ENCODE results near the gene CMAS. TPM values are rescaled to one million over a fixed set of nuclear protein-coding genes. Genes with fewer than 3 reads are reported as not detected.

Gene CMAS
- total RNA-seq, 1 experiment from 2014 or later: 69.0 TPM

DNA sequence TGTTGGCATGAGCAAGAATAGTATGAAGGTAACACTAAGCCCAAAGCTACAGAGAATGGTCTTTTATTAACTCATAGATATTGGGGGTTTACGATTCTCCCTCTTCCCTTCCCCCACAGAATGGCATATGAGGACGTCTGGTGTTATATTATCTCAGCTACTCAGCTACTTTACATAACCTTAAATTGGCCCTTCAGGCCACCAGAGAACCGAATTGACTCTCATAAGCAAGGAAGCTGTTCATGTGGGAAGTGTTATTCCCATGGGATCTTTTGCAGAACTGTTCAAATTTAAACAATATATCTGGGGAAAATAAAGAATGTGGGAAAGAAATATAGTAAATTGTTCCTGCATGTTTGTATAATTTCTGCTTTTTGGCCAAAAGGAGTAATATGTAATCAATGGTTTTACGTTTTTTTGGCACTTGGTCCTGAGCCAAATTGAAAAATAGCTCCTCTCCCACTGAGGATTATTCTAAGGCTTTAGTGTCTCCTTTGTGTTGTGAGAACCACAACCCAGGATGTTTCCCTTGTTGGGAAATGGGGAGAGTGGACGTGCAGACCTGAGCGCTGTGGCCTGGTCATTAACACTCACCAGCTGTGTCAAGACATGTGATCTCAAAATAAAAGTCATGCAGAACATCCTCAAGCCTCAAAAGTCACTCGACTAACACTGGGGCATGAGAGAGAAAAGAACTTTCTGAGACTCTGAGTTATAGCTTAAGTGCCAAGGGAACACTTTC lies 31.8 kb upstream of the CMAS start:
- ATAC-seq: no peak
- CTCF ChIA-PET: interaction anchor here (1.2 kb wide), 1 partner anchor 316 kb away, joined by 5 read pairs; no protein-coding TSS in a partner anchor
- Mint-ChIP-seq H3K27me3 (ENCODE audit: low read depth) (peaks cover under 1% of the 10 kb centered on the region; the same call in 1 of the 2 replicates), H3K4me1 (peaks cover 6% of the 10 kb centered on the region; the same call in 1 of the 2 replicates), H3K36me3 (peaks cover 3% of the 10 kb centered on the region; the same call in 1 of the 2 replicates), H3K27ac (no peak overlapping the region), H3K9me3 (peaks cover 19% of the 10 kb centered on the region), H3K4me3 (no peak overlapping the region)
- POLR2A ChIA-PET: no interaction called here
- DNase-seq (ENCODE audit: low spot score): no peak
- TF ChIP-seq SP1 (CRISPR knock-in tag; conservative IDR thresholded peaks at IDR 0.05) (no peak), ETV6 (CRISPR knock-in tag; IDR thresholded peaks at IDR 0.05) (no peak), SMAD3 (CRISPR knock-in tag; IDR thresholded peaks at IDR 0.05; ENCODE audit: borderline replicate concordance) (no peak)

DNA sequence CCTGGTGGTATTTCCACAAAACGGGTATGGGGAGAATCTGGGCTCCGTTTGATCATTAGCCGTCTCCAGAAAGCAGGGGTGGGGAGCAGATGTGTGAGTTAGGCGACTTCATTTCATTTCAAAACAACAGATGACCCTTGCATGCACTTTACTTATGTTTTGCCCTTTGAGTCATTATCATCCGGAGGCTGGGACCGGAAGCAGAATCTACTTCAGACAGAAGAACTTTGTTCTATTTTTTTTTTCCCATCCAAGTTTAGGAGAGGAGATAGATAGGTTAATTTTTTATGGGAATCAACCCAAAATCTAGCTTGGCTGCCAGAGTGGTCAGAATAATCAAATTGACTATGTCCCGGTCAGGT lies 31.3 kb upstream of the CMAS start:
- DNase-seq (ENCODE audit: low spot score) (no peak), ATAC-seq (no peak)
- ChIA-PET POLR2A (no interaction called here), CTCF (interaction anchor here (1.2 kb wide), 1 partner anchor 317 kb away, joined by 5 read pairs; no protein-coding TSS in a partner anchor)
- Mint-ChIP-seq H3K4me3 (no peak overlapping the region), H3K27ac (no peak overlapping the region), H3K27me3 (ENCODE audit: low read depth) (no peaks in the 10 kb centered on the region), H3K36me3 (peaks cover 3% of the 10 kb centered on the region; the same call in 1 of the 2 replicates), H3K9me3 (peaks cover 13% of the 10 kb centered on the region), H3K4me1 (peaks cover 6% of the 10 kb centered on the region; the same call in 1 of the 2 replicates)
- TF ChIP-seq, protein P1, sequence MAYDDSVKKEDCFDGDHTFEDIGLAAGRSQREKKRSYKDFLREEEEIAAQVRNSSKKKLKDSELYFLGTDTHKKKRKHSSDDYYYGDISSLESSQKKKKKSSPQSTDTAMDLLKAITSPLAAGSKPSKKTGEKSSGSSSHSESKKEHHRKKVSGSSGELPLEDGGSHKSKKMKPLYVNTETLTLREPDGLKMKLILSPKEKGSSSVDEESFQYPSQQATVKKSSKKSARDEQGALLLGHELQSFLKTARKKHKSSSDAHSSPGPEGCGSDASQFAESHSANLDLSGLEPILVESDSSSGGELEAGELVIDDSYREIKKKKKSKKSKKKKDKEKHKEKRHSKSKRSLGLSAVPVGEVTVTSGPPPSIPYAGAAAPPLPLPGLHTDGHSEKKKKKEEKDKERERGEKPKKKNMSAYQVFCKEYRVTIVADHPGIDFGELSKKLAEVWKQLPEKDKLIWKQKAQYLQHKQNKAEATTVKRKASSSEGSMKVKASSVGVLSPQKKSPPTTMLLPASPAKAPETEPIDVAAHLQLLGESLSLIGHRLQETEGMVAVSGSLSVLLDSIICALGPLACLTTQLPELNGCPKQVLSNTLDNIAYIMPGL (CRISPR knock-in tag; IDR thresholded peaks at IDR 0.05): no peak
- no peak for TF ChIP-seq ZNF396 (CRISPR knock-in tag; IDR thresholded peaks at IDR 0.05; ENCODE audit: borderline replicate concordance)
- no peak for TF ChIP-seq NR3C1 (CRISPR knock-in tag; conservative IDR thresholded peaks at IDR 0.05; ENCODE audit: low read depth)
- TF ChIP-seq EMX1 (CRISPR knock-in tag; IDR thresholded peaks at IDR 0.05): no peak
- no peak for TF ChIP-seq MXD4 (CRISPR knock-in tag; IDR thresholded peaks at IDR 0.05; ENCODE audit: borderline replicate concordance)
- TF ChIP-seq, protein P2, sequence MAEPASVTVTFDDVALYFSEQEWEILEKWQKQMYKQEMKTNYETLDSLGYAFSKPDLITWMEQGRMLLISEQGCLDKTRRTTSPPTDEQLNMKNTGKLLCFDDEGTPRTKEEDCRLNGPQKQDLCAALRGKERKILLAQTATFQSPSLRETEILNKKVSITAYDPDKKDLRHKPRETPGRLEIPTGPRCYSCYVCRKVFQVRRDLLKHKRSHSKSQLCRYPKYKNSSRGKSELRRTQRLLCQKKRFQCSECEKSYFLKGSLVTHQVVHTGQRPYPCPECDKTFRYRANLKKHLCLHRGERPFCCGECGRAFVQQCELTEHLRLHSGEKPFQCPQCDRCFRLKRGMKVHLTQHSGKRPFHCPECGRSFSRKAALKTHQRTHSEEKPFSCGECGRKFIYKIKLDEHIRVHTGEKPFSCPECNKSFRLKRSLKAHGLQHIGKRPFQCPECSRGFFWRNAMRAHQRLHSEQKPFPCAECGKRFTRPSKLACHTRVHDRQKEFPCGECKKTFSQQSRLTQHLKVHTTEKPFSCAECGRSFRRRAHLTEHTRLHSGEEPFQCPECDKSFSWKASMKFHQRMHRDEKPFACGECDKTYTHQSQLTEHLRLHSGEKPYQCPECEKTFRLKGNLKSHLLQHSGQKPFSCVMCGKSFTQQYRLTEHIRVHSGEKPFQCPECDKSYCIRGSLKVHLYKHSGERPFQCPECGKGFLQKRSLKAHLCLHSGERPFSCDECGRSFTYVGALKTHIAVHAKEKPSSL (CRISPR knock-in tag; conservative IDR thresholded peaks at IDR 0.05): no peak
- TF ChIP-seq, protein P3, sequence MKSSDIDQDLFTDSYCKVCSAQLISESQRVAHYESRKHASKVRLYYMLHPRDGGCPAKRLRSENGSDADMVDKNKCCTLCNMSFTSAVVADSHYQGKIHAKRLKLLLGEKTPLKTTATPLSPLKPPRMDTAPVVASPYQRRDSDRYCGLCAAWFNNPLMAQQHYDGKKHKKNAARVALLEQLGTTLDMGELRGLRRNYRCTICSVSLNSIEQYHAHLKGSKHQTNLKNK (CRISPR knock-in tag; IDR thresholded peaks at IDR 0.05): no peak
- TF ChIP-seq, protein P4, sequence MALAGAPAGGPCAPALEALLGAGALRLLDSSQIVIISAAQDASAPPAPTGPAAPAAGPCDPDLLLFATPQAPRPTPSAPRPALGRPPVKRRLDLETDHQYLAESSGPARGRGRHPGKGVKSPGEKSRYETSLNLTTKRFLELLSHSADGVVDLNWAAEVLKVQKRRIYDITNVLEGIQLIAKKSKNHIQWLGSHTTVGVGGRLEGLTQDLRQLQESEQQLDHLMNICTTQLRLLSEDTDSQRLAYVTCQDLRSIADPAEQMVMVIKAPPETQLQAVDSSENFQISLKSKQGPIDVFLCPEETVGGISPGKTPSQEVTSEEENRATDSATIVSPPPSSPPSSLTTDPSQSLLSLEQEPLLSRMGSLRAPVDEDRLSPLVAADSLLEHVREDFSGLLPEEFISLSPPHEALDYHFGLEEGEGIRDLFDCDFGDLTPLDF (CRISPR knock-in tag; IDR thresholded peaks at IDR 0.05): no peak
- TF ChIP-seq, protein P5, sequence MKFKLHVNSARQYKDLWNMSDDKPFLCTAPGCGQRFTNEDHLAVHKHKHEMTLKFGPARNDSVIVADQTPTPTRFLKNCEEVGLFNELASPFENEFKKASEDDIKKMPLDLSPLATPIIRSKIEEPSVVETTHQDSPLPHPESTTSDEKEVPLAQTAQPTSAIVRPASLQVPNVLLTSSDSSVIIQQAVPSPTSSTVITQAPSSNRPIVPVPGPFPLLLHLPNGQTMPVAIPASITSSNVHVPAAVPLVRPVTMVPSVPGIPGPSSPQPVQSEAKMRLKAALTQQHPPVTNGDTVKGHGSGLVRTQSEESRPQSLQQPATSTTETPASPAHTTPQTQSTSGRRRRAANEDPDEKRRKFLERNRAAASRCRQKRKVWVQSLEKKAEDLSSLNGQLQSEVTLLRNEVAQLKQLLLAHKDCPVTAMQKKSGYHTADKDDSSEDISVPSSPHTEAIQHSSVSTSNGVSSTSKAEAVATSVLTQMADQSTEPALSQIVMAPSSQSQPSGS (CRISPR knock-in tag; IDR thresholded peaks at IDR 0.05; ENCODE audit: borderline replicate concordance, low read depth): no peak

DNA sequence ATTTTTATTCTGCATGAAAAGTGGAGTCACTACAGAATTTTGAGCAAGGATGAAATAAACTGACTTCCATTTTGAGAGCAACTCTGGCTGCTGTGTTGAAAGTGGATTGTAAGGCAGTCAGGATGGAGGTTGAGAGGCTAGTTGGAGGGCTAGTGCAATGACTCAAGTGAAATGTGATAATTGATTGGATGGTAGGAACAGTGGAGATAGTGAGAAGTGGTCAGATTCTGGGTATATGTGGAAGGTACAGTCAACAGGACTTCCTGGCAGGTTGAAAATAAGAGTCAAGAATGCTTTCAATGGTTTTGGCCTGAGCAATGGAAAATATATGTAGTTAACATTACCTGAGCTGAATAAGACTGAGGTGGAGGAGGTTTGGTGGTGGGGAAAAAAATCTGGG lies 29.0 kb upstream of the CMAS start:
- ChIA-PET CTCF (interaction anchor here (1.4 kb wide), 1 partner anchor 318 kb away, joined by 3 read pairs; no protein-coding TSS in a partner anchor), POLR2A (no interaction called here)
- ATAC-seq (no peak), DNase-seq (ENCODE audit: low spot score) (no peak)
- H3K4me1 Mint-ChIP-seq: peaks cover 6% of the 10 kb centered on the region; the same call in 1 of the 2 replicates
- no peaks in the 10 kb centered on the region for H3K27me3 Mint-ChIP-seq (ENCODE audit: low read depth)
- H3K9me3 Mint-ChIP-seq: no peaks in the 10 kb centered on the region
- no peak overlapping the region for H3K4me3 Mint-ChIP-seq
- no peaks in the 10 kb centered on the region for H3K36me3 Mint-ChIP-seq
- no peak overlapping the region for H3K27ac Mint-ChIP-seq
- TF ChIP-seq, protein P6, sequence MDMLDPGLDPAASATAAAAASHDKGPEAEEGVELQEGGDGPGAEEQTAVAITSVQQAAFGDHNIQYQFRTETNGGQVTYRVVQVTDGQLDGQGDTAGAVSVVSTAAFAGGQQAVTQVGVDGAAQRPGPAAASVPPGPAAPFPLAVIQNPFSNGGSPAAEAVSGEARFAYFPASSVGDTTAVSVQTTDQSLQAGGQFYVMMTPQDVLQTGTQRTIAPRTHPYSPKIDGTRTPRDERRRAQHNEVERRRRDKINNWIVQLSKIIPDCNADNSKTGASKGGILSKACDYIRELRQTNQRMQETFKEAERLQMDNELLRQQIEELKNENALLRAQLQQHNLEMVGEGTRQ (CRISPR knock-in tag; IDR thresholded peaks at IDR 0.05): no peak
- TF ChIP-seq, protein P7, sequence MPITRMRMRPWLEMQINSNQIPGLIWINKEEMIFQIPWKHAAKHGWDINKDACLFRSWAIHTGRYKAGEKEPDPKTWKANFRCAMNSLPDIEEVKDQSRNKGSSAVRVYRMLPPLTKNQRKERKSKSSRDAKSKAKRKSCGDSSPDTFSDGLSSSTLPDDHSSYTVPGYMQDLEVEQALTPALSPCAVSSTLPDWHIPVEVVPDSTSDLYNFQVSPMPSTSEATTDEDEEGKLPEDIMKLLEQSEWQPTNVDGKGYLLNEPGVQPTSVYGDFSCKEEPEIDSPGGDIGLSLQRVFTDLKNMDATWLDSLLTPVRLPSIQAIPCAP (CRISPR knock-in tag; IDR thresholded peaks at IDR 0.05): no peak
- TF ChIP-seq, protein P8, sequence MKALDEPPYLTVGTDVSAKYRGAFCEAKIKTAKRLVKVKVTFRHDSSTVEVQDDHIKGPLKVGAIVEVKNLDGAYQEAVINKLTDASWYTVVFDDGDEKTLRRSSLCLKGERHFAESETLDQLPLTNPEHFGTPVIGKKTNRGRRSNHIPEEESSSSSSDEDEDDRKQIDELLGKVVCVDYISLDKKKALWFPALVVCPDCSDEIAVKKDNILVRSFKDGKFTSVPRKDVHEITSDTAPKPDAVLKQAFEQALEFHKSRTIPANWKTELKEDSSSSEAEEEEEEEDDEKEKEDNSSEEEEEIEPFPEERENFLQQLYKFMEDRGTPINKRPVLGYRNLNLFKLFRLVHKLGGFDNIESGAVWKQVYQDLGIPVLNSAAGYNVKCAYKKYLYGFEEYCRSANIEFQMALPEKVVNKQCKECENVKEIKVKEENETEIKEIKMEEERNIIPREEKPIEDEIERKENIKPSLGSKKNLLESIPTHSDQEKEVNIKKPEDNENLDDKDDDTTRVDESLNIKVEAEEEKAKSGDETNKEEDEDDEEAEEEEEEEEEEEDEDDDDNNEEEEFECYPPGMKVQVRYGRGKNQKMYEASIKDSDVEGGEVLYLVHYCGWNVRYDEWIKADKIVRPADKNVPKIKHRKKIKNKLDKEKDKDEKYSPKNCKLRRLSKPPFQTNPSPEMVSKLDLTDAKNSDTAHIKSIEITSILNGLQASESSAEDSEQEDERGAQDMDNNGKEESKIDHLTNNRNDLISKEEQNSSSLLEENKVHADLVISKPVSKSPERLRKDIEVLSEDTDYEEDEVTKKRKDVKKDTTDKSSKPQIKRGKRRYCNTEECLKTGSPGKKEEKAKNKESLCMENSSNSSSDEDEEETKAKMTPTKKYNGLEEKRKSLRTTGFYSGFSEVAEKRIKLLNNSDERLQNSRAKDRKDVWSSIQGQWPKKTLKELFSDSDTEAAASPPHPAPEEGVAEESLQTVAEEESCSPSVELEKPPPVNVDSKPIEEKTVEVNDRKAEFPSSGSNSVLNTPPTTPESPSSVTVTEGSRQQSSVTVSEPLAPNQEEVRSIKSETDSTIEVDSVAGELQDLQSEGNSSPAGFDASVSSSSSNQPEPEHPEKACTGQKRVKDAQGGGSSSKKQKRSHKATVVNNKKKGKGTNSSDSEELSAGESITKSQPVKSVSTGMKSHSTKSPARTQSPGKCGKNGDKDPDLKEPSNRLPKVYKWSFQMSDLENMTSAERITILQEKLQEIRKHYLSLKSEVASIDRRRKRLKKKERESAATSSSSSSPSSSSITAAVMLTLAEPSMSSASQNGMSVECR (CRISPR knock-in tag; IDR thresholded peaks at IDR 0.05; ENCODE audit: borderline replicate concordance): no peak

Measured in WTC11 (cell line).